NT2/D1 (cell line): ENCODE results near the gene MYO5B.
"Not testable (repeated sequence)": the region's sequence is repeated elsewhere in the genome, so short reads cannot be mapped to it uniquely, and the experiment has no call there.

ENCODE experiments used
- DNase-seq: peaks from one replicate; pipeline ENCODE4 v3.0.0-alpha.2; 2011; ENCODE audit warnings: low read depth, low spot score
- H3K27me3 ChIP-seq: 2 replicates; pipeline ENCODE4 v1.6.0; 2011; ENCODE audit warnings: mild to moderate bottlenecking; ENCODE audit not compliant: insufficient read length, insufficient read depth
- H3K36me3 ChIP-seq: 2 replicates; pipeline ENCODE4 v1.6.1; 2011; ENCODE audit warnings: mild to moderate bottlenecking, low read length, mixed read lengths; ENCODE audit not compliant: insufficient read depth, insufficient read length
- H3K4me1 ChIP-seq: 2 replicates; pipeline ENCODE4 v1.5.1; 2011; ENCODE audit not compliant: insufficient read depth, insufficient read length
- H3K4me3 ChIP-seq: 2 replicates; pipeline ENCODE4 v1.5.1; 2011; ENCODE audit warnings: low read depth; ENCODE audit not compliant: insufficient read length
- H3K9ac ChIP-seq: 2 replicates; pipeline ENCODE4 v1.6.0; 2011; ENCODE audit warnings: low read depth; ENCODE audit not compliant: insufficient read length
- H3K9me3 ChIP-seq: 2 replicates; pipeline ENCODE4 v1.5.1; 2011; ENCODE audit warnings: mild to moderate bottlenecking, low read length; ENCODE audit not compliant: insufficient read depth
- SUZ12 ChIP-seq: IDR thresholded peaks from 2 replicates; pipeline ENCODE4 v1.6.1; 2011; ENCODE audit not compliant: insufficient read length, insufficient read depth; ENCODE audit errors: extremely low read depth
- YY1 ChIP-seq: IDR thresholded peaks from 2 replicates; pipeline ENCODE4 v1.6.1; 2011; ENCODE audit not compliant: insufficient read length, insufficient read depth
- ZNF274 ChIP-seq: IDR thresholded peaks from 2 replicates; pipeline ENCODE4 v1.6.1; 2011; ENCODE audit warnings: mild to moderate bottlenecking, low read depth, low read length

Gene MYO5B

GRCh38 chr18:49841236-49842217 lies 353.4 kb downstream of the MYO5B start:
- TF ChIP-seq YY1: no peak
- no peak for TF ChIP-seq ZNF274
- no peak for TF ChIP-seq SUZ12
- DNase-seq: no peak

GRCh38 chr18:49839012-49839411 lies 355.9 kb downstream of the MYO5B start:
- no peak overlapping the region for H3K4me3 ChIP-seq
- H3K9me3 ChIP-seq: no peaks in the 10 kb centered on the region
- H3K27me3 ChIP-seq: no peaks in the 10 kb centered on the region
- DNase-seq: no peak
- TF ChIP-seq YY1: no peak
- TF ChIP-seq ZNF274: no peak
- TF ChIP-seq SUZ12: no peak
- peaks cover 12% of the 10 kb centered on the region for H3K36me3 ChIP-seq
- H3K4me1 ChIP-seq: no peaks in the 10 kb centered on the region
- no peak overlapping the region for H3K9ac ChIP-seq

More at GRCh38 chr18:49841236-49842217, 353.4 kb downstream of the MYO5B start:
- H3K4me3 ChIP-seq: no peak overlapping the region
- H3K9me3 ChIP-seq: no peaks in the 10 kb centered on the region
- no peaks in the 10 kb centered on the region for H3K27me3 ChIP-seq
- no peak overlapping the region for H3K9ac ChIP-seq
- peaks cover 9% of the 10 kb centered on the region for H3K36me3 ChIP-seq
- no peaks in the 10 kb centered on the region for H3K4me1 ChIP-seq

GRCh38 chr18:49838381-49838780 lies 356.6 kb downstream of the MYO5B start:
- TF ChIP-seq ZNF274 (no peak), SUZ12 (no peak), YY1 (no peak)
- no peak overlapping the region for H3K9ac ChIP-seq
- no peak for DNase-seq
- no peaks in the 10 kb centered on the region for H3K4me1 ChIP-seq
- no peaks in the 10 kb centered on the region for H3K9me3 ChIP-seq
- no peaks in the 10 kb centered on the region for H3K27me3 ChIP-seq
- peaks cover 12% of the 10 kb centered on the region for H3K36me3 ChIP-seq
- no peak overlapping the region for H3K4me3 ChIP-seq

GRCh38 chr18:49837889-49838288 lies 357.1 kb downstream of the MYO5B start:
- H3K36me3 ChIP-seq: peaks cover 12% of the 10 kb centered on the region
- H3K27me3 ChIP-seq: no peaks in the 10 kb centered on the region
- H3K4me1 ChIP-seq: no peaks in the 10 kb centered on the region
- no peak for TF ChIP-seq YY1
- no peak for TF ChIP-seq SUZ12
- no peak for TF ChIP-seq ZNF274
- H3K4me3 ChIP-seq: no peak overlapping the region
- no peaks in the 10 kb centered on the region for H3K9me3 ChIP-seq
- DNase-seq: no peak
- no peak overlapping the region for H3K9ac ChIP-seq

- H3K9ac ChIP-seq, H3K4me3 ChIP-seq, H3K4me1 ChIP-seq, H3K27me3 ChIP-seq, DNase-seq, H3K9me3 ChIP-seq: not testable (repeated sequence)
- peaks cover 12% of the 10 kb centered on the region for H3K36me3 ChIP-seq
These were observed 357.6 kb downstream of the MYO5B start for GRCh38 chr18:49837316-49837835.

- no peaks in the 10 kb centered on the region for H3K4me1 ChIP-seq
- H3K36me3 ChIP-seq: peaks cover 6% of the 10 kb centered on the region
- no peak for TF ChIP-seq YY1
- no peak for TF ChIP-seq SUZ12
- TF ChIP-seq ZNF274: no peak
- DNase-seq: no peak
- H3K27me3 ChIP-seq: no peaks in the 10 kb centered on the region
- H3K9me3 ChIP-seq: no peaks in the 10 kb centered on the region
- no peak overlapping the region for H3K4me3 ChIP-seq
- no peak overlapping the region for H3K9ac ChIP-seq
These were observed 359.5 kb downstream of the MYO5B start for GRCh38 chr18:49835405-49835804.

- H3K27me3 ChIP-seq: no peaks in the 10 kb centered on the region
- no peaks in the 10 kb centered on the region for H3K9me3 ChIP-seq
- no peak overlapping the region for H3K9ac ChIP-seq
- TF ChIP-seq ZNF274 (no peak), YY1 (no peak), SUZ12 (no peak)
- H3K36me3 ChIP-seq: peaks cover 5% of the 10 kb centered on the region
- no peaks in the 10 kb centered on the region for H3K4me1 ChIP-seq
- H3K4me3 ChIP-seq: no peak overlapping the region
- DNase-seq: no peak
These were observed 360.7 kb downstream of the MYO5B start for GRCh38 chr18:49834258-49834657.
